Fibroblast of lung (primary cell): ENCODE data around the gene DPP7. TPM values are rescaled to one million over a fixed set of nuclear protein-coding genes. Genes with fewer than 3 reads are reported as not detected.
"Not testable (repeated sequence)": the region's sequence is repeated elsewhere in the genome, so short reads cannot be mapped to it uniquely, and the experiment has no call there.

ENCODE experiments used
- DNase-seq, 2 donors: peaks; one replicate each; pipeline versions ENCODE4 v3.0.0 to v3.0.0-alpha.2; 2010; ENCODE audit warnings: low read depth in 2 of 2
- H2AFZ ChIP-seq: 2 replicates; pipeline ENCODE4 v1.5.1; 2012; ENCODE audit warnings: low read length, control low read depth, inconsistent platforms
- H3K27ac ChIP-seq: 2 replicates; pipeline ENCODE4 v1.5.1; 2011; ENCODE audit warnings: low read length, control low read depth; ENCODE audit not compliant: insufficient read depth
- H3K27me3 ChIP-seq: 2 replicates; pipeline ENCODE4 v1.5.1; 2011; ENCODE audit warnings: mild to moderate bottlenecking, low read length; ENCODE audit not compliant: control insufficient read depth, insufficient read depth
- H3K36me3 ChIP-seq: 2 replicates; pipeline ENCODE4 v1.5.1; 2011; ENCODE audit warnings: low read length; ENCODE audit not compliant: control insufficient read depth, insufficient read depth
- H3K4me1 ChIP-seq: 2 replicates; pipeline ENCODE4 v1.5.1; 2011; ENCODE audit warnings: low read length; ENCODE audit not compliant: control insufficient read depth, insufficient read depth; ENCODE audit errors: extremely low read depth
- H3K4me2 ChIP-seq: 2 replicates; pipeline ENCODE4 v1.5.1; 2011; ENCODE audit warnings: low read length, control low read depth; ENCODE audit not compliant: insufficient read depth; ENCODE audit errors: extremely low read depth
- H3K4me3 ChIP-seq, 4 experiments: fragments of 200-600 bp in 1 of 4; sonication (generic) in 1 of 4; replicated peaks in 1 of 4; 2 replicates each; pipeline ENCODE4 v1.5.1; 2011 to 2016; ENCODE audit warnings: low read length in 4 of 4, low read depth in 3 of 4, mild to moderate bottlenecking in 3 of 4, control low read depth in 2 of 4, inconsistent platforms in 1 of 4, mixed read lengths in 1 of 4; ENCODE audit not compliant: insufficient read depth in 1 of 4; ENCODE audit errors: control extremely low read depth in 1 of 4
- H3K79me2 ChIP-seq: 2 replicates; pipeline ENCODE4 v1.5.1; 2012; ENCODE audit warnings: mild to moderate bottlenecking, low read length, inconsistent platforms; ENCODE audit not compliant: control insufficient read depth, insufficient read depth
- H3K9ac ChIP-seq: 2 replicates; pipeline ENCODE4 v1.5.1; 2011; ENCODE audit warnings: mild to moderate bottlenecking, low read length, control low read depth; ENCODE audit not compliant: insufficient read depth
- H3K9me3 ChIP-seq: 2 replicates; pipeline ENCODE4 v1.5.1; 2012; ENCODE audit warnings: low read depth, low read length; ENCODE audit not compliant: control insufficient read depth, insufficient read depth
- H4K20me1 ChIP-seq: 2 replicates; pipeline ENCODE4 v1.5.1; 2011; ENCODE audit warnings: low read length; ENCODE audit not compliant: control insufficient read depth, insufficient read depth; ENCODE audit errors: extremely low read depth
- EZH2 ChIP-seq: IDR thresholded peaks from 2 replicates; pipeline ENCODE4 v1.5.1; 2012; ENCODE audit warnings: low read length, control low read depth, mild to moderate bottlenecking; ENCODE audit errors: missing control alignments
- polyA plus RNA-seq, 2 donors: library from polyadenylated mRNA; depleted of rRNA in 1 of 2; stranded (reverse) in 1 of 2; unstranded in 1 of 2; fragments of >200 nt; gene quantifications; 2 replicates each; pipeline ENCODE4 v1.2.1, GENCODE V29; 2011 to 2012; ENCODE audit warnings: missing spikeins in 1 of 2
- total RNA-seq: library from RNA; depleted of rRNA; stranded (reverse); fragments of >200 nt; gene quantifications from 2 replicates; pipeline ENCODE4 v1.2.1, GENCODE V29; 2014
- TF ChIP-seq, protein P1 (sequence below), 2 donors: IDR thresholded peaks in 1 of 2; conservative IDR thresholded peaks in 1 of 2; 1 replicate in 1 of 2; 2 replicates in 1 of 2; pipeline ENCODE4 v1.5.1; 2011 to 2012; ENCODE audit warnings: low read length in 2 of 2, control low read depth in 1 of 2, inconsistent platforms in 1 of 2, low read depth in 1 of 2, mild to moderate bottlenecking in 1 of 2

Gene DPP7
- total and polyA plus RNA-seq, 2 donors (not counting 1 experiment from before 2014, with no cell fraction given) = 28.6 to 126 TPM

DNA sequence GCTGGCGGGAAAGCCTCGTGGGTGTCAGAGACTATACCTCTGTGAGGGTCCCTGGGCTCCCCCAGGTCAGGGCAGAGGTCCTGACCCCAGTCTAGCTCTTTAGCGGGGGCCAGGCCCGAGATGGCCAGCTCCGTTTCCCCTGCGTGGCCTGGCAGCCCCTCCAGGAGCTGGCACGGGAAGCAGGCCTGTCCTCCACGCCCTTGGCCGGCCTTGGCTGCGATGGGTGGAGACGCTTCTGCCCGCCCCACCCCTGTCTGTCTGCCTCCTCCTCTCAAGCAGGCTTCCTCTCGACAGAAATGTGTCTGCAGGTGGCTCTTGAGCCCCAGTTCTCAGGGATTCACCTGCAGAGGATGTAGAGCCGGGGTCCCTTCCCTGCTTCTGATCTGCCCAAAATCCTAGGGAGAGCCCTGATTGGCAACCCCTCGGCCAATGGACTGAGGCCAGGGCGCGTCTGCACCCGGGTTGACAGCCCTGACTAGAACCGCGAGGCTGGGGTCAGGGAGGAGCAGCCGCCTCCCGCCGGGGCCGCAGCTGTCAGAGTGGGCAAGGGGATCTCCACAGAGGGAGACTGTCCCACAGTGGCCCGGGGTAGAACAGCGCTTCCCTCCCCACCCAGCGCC, 21.8 kb upstream of the DPP7 start:
- Histone ChIP-seq H3K79me2 (no peaks in the 10 kb centered on the region), H3K9ac (no peak overlapping the region), H3K9me3 (no peaks in the 10 kb centered on the region), H3K27ac (no peak overlapping the region), H2AFZ (no peak overlapping the region), H3K36me3 (no peaks in the 10 kb centered on the region), H3K4me3 (no peak overlapping the region), H3K27me3 (peaks cover 26% of the 10 kb centered on the region), H4K20me1 (no peaks in the 10 kb centered on the region), H3K4me2 (no peak overlapping the region), H3K4me1 (no peaks in the 10 kb centered on the region)
- no peak for DNase-seq
- TF ChIP-seq EZH2 = no peak
- TF ChIP-seq, protein P1, sequence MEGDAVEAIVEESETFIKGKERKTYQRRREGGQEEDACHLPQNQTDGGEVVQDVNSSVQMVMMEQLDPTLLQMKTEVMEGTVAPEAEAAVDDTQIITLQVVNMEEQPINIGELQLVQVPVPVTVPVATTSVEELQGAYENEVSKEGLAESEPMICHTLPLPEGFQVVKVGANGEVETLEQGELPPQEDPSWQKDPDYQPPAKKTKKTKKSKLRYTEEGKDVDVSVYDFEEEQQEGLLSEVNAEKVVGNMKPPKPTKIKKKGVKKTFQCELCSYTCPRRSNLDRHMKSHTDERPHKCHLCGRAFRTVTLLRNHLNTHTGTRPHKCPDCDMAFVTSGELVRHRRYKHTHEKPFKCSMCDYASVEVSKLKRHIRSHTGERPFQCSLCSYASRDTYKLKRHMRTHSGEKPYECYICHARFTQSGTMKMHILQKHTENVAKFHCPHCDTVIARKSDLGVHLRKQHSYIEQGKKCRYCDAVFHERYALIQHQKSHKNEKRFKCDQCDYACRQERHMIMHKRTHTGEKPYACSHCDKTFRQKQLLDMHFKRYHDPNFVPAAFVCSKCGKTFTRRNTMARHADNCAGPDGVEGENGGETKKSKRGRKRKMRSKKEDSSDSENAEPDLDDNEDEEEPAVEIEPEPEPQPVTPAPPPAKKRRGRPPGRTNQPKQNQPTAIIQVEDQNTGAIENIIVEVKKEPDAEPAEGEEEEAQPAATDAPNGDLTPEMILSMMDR (conservative IDR thresholded peaks at IDR 0.05 in 1 of 2, IDR thresholded peaks at IDR 0.05 in 1 of 2; ENCODE audit: low read depth in 1 of 2, low read length in 2 of 2) = no peak

GRCh38 chr9:137135154-137135553, 20.6 kb upstream of the DPP7 start:
- H3K9ac ChIP-seq, H3K4me1 ChIP-seq, H2AFZ ChIP-seq, H3K79me2 ChIP-seq, H3K4me2 ChIP-seq, DNase-seq, H3K9me3 ChIP-seq, H4K20me1 ChIP-seq, H3K36me3 ChIP-seq, H3K27ac ChIP-seq, H3K4me3 ChIP-seq: not testable (repeated sequence)
- H3K27me3 ChIP-seq = peaks cover 15% of the 10 kb centered on the region

GRCh38 chr9:137134191-137134590, 19.7 kb upstream of the DPP7 start:
- no peak overlapping the region for H3K9ac ChIP-seq
- H3K36me3 ChIP-seq = no peaks in the 10 kb centered on the region
- no peak for TF ChIP-seq EZH2
- TF ChIP-seq, protein P1 (conservative IDR thresholded peaks at IDR 0.05 in 1 of 2, IDR thresholded peaks at IDR 0.05 in 1 of 2; ENCODE audit: low read depth in 1 of 2, low read length in 2 of 2) = no peak
- H3K27me3 ChIP-seq = peaks cover 12% of the 10 kb centered on the region
- no peak overlapping the region for H2AFZ ChIP-seq
- no peak overlapping the region for H3K4me3 ChIP-seq
- no peak for DNase-seq
- no peak overlapping the region for H3K4me2 ChIP-seq
- H3K4me1 ChIP-seq = no peaks in the 10 kb centered on the region
- H3K27ac ChIP-seq = no peak overlapping the region
- no peaks in the 10 kb centered on the region for H3K9me3 ChIP-seq
- H4K20me1 ChIP-seq = no peaks in the 10 kb centered on the region
- peaks cover 2% of the 10 kb centered on the region for H3K79me2 ChIP-seq
